ENCODE data around the gene PCDHGC3. TPM values are rescaled to one million over a fixed set of nuclear protein-coding genes. Genes with fewer than 3 reads are reported as not detected.
A peak's percentile ranks its signal among the peaks of the same experiment; 100 is the strongest.
"Not testable (repeated sequence)": the region's sequence is repeated elsewhere in the genome, so short reads cannot be mapped to it uniquely, and the experiment has no call there.

Gene PCDHGC3
- 10 to 100 TPM in 3 of 4 donors, 1 to 10 TPM in 1; 7.3 to 25.2 (median 14.2) TPM for total RNA-seq
- 10 to 100 TPM in 1 of 3 donors, 1 to 10 TPM in 2; 8.6 to 22.3 (median 9.0) TPM for polyA plus RNA-seq
- long read RNA-seq, donor 1, full-length matches to known transcripts = 5 of 17 reads
- long read RNA-seq, donor 1, partial matches to known transcripts = 10 of 17 reads
- long read RNA-seq, donor 1, other reads (novel, unspliced or antisense) = 2 of 17 reads
- long read RNA-seq, donor 2, full-length matches to known transcripts = 9 of 10 reads
- long read RNA-seq, donor 2, partial matches to known transcripts = 0 of 10 reads
- long read RNA-seq, donor 2, other reads (novel, unspliced or antisense) = 1 of 10 reads

DNA sequence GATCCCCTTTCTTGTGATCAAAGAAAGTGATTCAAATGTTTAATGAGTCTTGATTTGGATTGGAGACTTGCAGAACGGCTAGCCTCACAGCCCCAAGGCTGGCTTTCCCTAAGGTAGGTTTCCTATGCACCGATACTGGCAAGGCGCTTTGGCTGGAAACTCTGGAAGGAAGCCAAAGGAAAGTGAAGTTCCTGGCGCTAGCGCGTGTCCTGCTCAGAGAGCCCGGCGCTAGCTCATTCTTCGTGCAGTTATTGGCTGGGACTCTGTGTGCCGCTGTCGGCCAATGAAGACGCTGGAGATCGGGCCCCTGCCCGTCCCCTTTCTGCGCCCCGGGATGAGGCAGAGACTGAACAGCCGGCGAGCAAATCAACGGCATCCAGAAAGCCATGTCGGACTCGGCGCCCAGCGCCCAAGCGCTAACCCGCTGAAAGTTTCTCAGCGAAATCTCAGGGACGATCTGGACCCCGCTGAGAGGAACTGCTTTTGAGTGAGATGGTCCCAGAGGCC lies at the start of gene PCDHGC3:
Gene PCDHGC3, plus strand, starts transcription at position 342 of the 507 bp plus-strand sequence. Its CDS starts 151 bp downstream, at position 493.
- peak within 1 kb of the TSS; percentile 77 for H3K4me3 ChIP-seq
- peaks cover 0 to 6% (median 0%) of the 10 kb centered on the region in 3 donors for H3K27me3 ChIP-seq (ENCODE audit: insufficient read depth in 3 of 3, low read length in 2 of 3)
- DNase-seq (peak; percentile 92 to 96), ATAC-seq (peak; percentile 98)
- peak within 1 kb of the TSS; percentile 81 for H3K27ac ChIP-seq
- peaks cover 38% of the 10 kb centered on the region for H3K4me1 ChIP-seq
- intact Hi-C loops (cut with DNase I) = loop anchor here (2.0 to 5.0 kb wide), 3 partner anchors 37 to 49 kb away; partner anchors contain the start of gene PCDHGA12 (in 1 of the 2)
- peak; percentile 29 for TF ChIP-seq CTCF (IDR thresholded peaks at IDR 0.05)
- no peaks in the 10 kb centered on the region for H3K9me3 ChIP-seq
- 1% methylated on average over 27 to 28 of the region's 28 CpGs for WGBS, 3 donors
- H3K36me3 ChIP-seq (ENCODE audit: insufficient read depth in 1 of 2, low read depth in 1 of 2) = no peaks in the 10 kb centered on the region

- DNase-seq = no peak
- no peak for ATAC-seq
- Histone ChIP-seq H3K27me3 (ENCODE audit: insufficient read depth in 3 of 3, low read length in 2 of 3) (peaks cover 0 to 9% (median 6%) of the 10 kb centered on the region in 3 donors), H3K9me3 (peaks cover 10% of the 10 kb centered on the region), H3K36me3 (ENCODE audit: insufficient read depth in 1 of 2, low read depth in 1 of 2) (no peaks in the 10 kb centered on the region), H3K4me1 (no peaks in the 10 kb centered on the region), H3K27ac (no peak overlapping the region), H3K4me3 (no peak overlapping the region)
- 55 to 59% (median 57%) methylated on average over 53 of the region's 53 CpGs for WGBS, 3 donors
- TF ChIP-seq CTCF (IDR thresholded peaks at IDR 0.05) = no peak
- intact Hi-C loops (cut with DNase I) = loop anchor here in 1 of 2 donors (5.0 kb wide), 1 partner anchor 44 kb away; no protein-coding TSS in a partner anchor
Measured at GRCh38 chr5:141427783-141428426, 47.9 kb upstream of the PCDHGC3 start.

DNA sequence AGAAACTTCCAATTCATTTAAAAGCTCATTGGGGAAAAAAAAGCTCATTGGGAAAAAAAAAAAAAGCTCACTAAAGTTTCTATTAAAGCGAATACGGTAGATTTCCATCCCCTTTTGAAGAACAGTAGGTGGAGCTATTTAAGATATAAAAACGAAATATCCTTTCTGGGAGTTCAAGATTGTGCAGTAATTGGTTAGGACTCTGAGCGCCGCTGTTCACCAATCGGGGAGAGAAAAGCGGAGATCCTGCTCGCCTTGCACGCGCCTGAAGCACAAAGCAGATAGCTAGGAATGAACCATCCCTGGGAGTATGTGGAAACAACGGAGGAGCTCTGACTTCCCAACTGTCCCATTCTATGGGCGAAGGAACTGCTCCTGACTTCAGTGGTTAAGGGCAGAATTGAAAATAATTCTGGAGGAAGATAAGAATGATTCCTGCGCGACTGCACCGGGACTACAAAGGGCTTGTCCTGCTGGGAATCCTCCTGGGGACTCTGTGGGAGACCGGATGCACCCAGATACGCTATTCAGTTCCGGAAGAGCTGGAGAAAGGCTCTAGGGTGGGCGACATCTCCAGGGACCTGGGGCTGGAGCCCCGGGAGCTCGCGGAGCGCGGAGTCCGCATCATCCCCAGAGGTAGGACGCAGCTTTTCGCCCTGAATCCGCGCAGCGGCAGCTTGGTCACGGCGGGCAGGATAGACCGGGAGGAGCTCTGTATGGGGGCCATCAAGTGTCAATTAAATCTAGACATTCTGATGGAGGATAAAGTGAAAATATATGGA lies 45.2 kb upstream of the PCDHGC3 start, which contains the start of gene PCDHGA12:
Gene PCDHGA12, plus strand, starts transcription at position 176 of the 782 bp plus-strand sequence. Its CDS starts 253 bp downstream, at position 429.
- Histone ChIP-seq H3K4me1 (no peaks in the 10 kb centered on the region), H3K4me3 (peak within 1 kb of the TSS; percentile 64), H3K9me3 (peaks cover 10% of the 10 kb centered on the region), H3K36me3 (ENCODE audit: insufficient read depth in 1 of 2, low read depth in 1 of 2) (no peaks in the 10 kb centered on the region), H3K27me3 (ENCODE audit: insufficient read depth in 3 of 3, low read length in 2 of 3) (peaks cover 0 to 11% (median 6%) of the 10 kb centered on the region in 3 donors), H3K27ac (peak within 1 kb of the TSS; percentile 56)
- WGBS, 3 donors = 21 to 29% (median 25%) methylated on average over 33 of the region's 33 CpGs
- TF ChIP-seq CTCF (IDR thresholded peaks at IDR 0.05) = peak; percentile 66
- intact Hi-C loops (cut with DNase I) = loop anchor here (5.0 kb wide), 3 partner anchors 47 to 127 kb away; partner anchors contain the start of gene PCDHGC3 (in 1 of the 2)
- DNase-seq = peak; percentile 69 to 82
- peak; percentile 90 to 95 (median 90) for ATAC-seq

GRCh38 chr5:141431286-141431685 lies 44.5 kb upstream of the PCDHGC3 start:
- Histone ChIP-seq H3K4me3 (peak overlapping the region; percentile 64), H3K27me3 (ENCODE audit: insufficient read depth in 3 of 3, low read length in 2 of 3) (peaks cover 0 to 11% (median 6%) of the 10 kb centered on the region in 3 donors), H3K4me1 (no peaks in the 10 kb centered on the region), H3K36me3 (ENCODE audit: insufficient read depth in 1 of 2, low read depth in 1 of 2) (no peaks in the 10 kb centered on the region), H3K27ac (no peak overlapping the region), H3K9me3 (peaks cover 10% of the 10 kb centered on the region)
- WGBS, 3 donors = 17 to 29% (median 25%) methylated on average over 37 of the region's 37 CpGs
- no peak for TF ChIP-seq CTCF (IDR thresholded peaks at IDR 0.05)
- intact Hi-C loops (cut with DNase I) = loop anchor here (5.0 kb wide), 3 partner anchors 46 to 126 kb away; partner anchors contain the start of gene PCDHGC3 (in 1 of the 2)
- DNase-seq (no peak), ATAC-seq (peak; percentile 40 to 70 (median 58))

GRCh38 chr5:141432308-141432707 lies 43.5 kb upstream of the PCDHGC3 start:
- H3K9me3 ChIP-seq; H3K4me1 ChIP-seq; ATAC-seq; H3K27ac ChIP-seq; H3K27me3 ChIP-seq (ENCODE audit: insufficient read depth in 3 of 3, low read length in 2 of 3); H3K36me3 ChIP-seq (ENCODE audit: insufficient read depth in 1 of 2, low read depth in 1 of 2); DNase-seq: not testable (repeated sequence)
- WGBS, 3 donors = 45 to 47% (median 45%) methylated on average over 29 to 38 of the region's 38 CpGs
- H3K4me3 ChIP-seq = peak overlapping the region; percentile 64
- intact Hi-C loops (cut with DNase I) = loop anchor here (5.0 kb wide), 3 partner anchors 45 to 125 kb away; partner anchors contain the start of gene PCDHGC3 (in 1 of the 2)

GRCh38 chr5:141432726-141433125 lies 43.0 kb upstream of the PCDHGC3 start:
- peak overlapping the region; percentile 20 for H3K4me3 ChIP-seq
- H3K4me1 ChIP-seq; DNase-seq; H3K27ac ChIP-seq; H3K36me3 ChIP-seq (ENCODE audit: insufficient read depth in 1 of 2, low read depth in 1 of 2); H3K9me3 ChIP-seq; ATAC-seq; H3K27me3 ChIP-seq (ENCODE audit: insufficient read depth in 3 of 3, low read length in 2 of 3): not testable (repeated sequence)
- intact Hi-C loops (cut with DNase I) = loop anchor here (5.0 kb wide), 3 partner anchors 45 to 125 kb away; partner anchors contain the start of gene PCDHGC3 (in 1 of the 2)
- WGBS, 3 donors = 36 to 38% (median 37%) methylated on average over 23 to 29 of the region's 29 CpGs

Data from psoas muscle (tissue), 8 donors.